ENCODE results near the gene CNOT4. TPM values are rescaled to one million over a fixed set of nuclear protein-coding genes. Genes with fewer than 3 reads are reported as not detected.

Gene CNOT4
- total and polyA plus RNA-seq, 2 of the 8 experiments (the other 6 are each of a cell fraction or from before 2014, with no cell fraction given): 10.9 to 25.8 TPM

- TF ChIP-seq, protein P1, sequence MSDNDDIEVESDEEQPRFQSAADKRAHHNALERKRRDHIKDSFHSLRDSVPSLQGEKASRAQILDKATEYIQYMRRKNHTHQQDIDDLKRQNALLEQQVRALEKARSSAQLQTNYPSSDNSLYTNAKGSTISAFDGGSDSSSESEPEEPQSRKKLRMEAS (IDR thresholded peaks at IDR 0.05): no peak
- TF ChIP-seq CEBPB (IDR thresholded peaks at IDR 0.05; ENCODE audit: low read depth, low read length) (no peak), SIRT6 (IDR thresholded peaks at IDR 0.05; ENCODE audit: low read length) (no peak), POU5F1 (IDR thresholded peaks at IDR 0.05; ENCODE audit: low read depth, low read length) (no peak), EGR1 (IDR thresholded peaks at IDR 0.05; ENCODE audit: borderline replicate concordance, low read depth, low read length) (no peak)
- TF ChIP-seq, protein P2, sequence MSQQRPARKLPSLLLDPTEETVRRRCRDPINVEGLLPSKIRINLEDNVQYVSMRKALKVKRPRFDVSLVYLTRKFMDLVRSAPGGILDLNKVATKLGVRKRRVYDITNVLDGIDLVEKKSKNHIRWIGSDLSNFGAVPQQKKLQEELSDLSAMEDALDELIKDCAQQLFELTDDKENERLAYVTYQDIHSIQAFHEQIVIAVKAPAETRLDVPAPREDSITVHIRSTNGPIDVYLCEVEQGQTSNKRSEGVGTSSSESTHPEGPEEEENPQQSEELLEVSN (IDR thresholded peaks at IDR 0.05): no peak
Measured at GRCh38 chr7:135333200-135333599, 176.7 kb downstream of the CNOT4 start (continued).
